ENCODE data around the gene CFAP46. TPM values are rescaled to one million over a fixed set of nuclear protein-coding genes. Genes with fewer than 3 reads are reported as not detected.

CFAP46 gene
- total and polyA plus RNA-seq, 2 of the 8 experiments (the other 6 are each of a cell fraction or from before 2014, with no cell fraction given): 2.6 to 4.8 TPM

DNA sequence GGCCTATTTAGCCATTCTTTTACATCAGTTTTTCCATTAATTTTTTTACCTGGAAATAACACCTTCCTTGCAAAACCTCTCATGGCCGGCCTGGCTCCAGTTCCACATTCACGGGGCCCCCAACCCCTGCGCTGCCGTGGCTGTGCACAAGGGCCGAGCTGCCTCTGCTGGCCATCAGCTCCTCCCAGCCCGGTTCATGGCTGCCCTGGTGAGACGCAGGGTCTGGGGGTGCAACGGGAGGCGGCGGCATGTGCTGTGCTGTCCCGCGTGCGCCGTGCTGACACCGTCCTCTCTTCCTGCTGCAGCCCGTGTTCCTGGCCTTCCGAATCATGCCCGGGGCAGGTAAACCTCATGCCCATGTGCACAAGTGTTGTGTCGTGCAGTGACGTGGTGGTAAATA lies 160.8 kb downstream of the CFAP46 start:
- Histone ChIP-seq H3K36me3 (ENCODE audit: control insufficient read depth in 2 of 4, insufficient read depth in 4 of 4, low read length in 3 of 4) (peaks cover 0 to 16% (median 0%) of the 10 kb centered on the region in 4 experiments; a peak in 2 of 8 replicates), H4K91ac (replicated peaks; ENCODE audit: insufficient read length, low read length) (no peak overlapping the region), H3K9ac (replicated peaks in 1 of 4; ENCODE audit: extremely low read depth in 1 of 4, low read depth in 3 of 4, low read length in 3 of 4) (no peak overlapping the region), H4K5ac (ENCODE audit: insufficient read length, low read depth, low read length) (no peak overlapping the region), H3K56ac (replicated peaks; ENCODE audit: insufficient read length, low read depth, low read length) (no peak overlapping the region), H3K18ac (ENCODE audit: extremely low read depth, low read length) (no peak overlapping the region), H3K79me1 (ENCODE audit: low read depth, low read length) (no peaks in the 10 kb centered on the region), H3K4me3 (ENCODE audit: extremely low read depth in 1 of 4, insufficient read depth in 2 of 4, low read depth in 3 of 4, low read length in 4 of 4) (no peak overlapping the region), H3K27me3 (replicated peaks in 1 of 4; ENCODE audit: control insufficient read depth in 3 of 4, extremely low read depth in 1 of 4, insufficient read depth in 3 of 4, low read length in 3 of 4) (peaks cover 37 to 50% (median 49%) of the 10 kb centered on the region in 4 experiments), H3K27ac (ENCODE audit: low read depth, low read length) (no peak overlapping the region), H2AK5ac (ENCODE audit: low read depth, low read length) (no peak overlapping the region), H3K9me3 (ENCODE audit: insufficient read depth in 2 of 2, low read depth in 1 of 2, low read length in 1 of 2) (no peaks in the 10 kb centered on the region; a peak in 1 of 4 replicates), H2BK20ac (ENCODE audit: low read length) (no peak overlapping the region), H3K4me1 (replicated peaks in 1 of 4; ENCODE audit: control insufficient read depth in 3 of 4, insufficient read depth in 4 of 4, low read length in 3 of 4) (peaks cover 0 to 24% (median 10%) of the 10 kb centered on the region in 4 experiments; a peak in 5 of 7 replicates), H3K23ac (ENCODE audit: insufficient read length) (no peak overlapping the region), H3K14ac (ENCODE audit: insufficient read length) (no peak overlapping the region), H3K23me2 (ENCODE audit: low read depth, low read length) (peaks cover 4% of the 10 kb centered on the region; the same call in 1 of the 2 replicates), H3K4me2 (ENCODE audit: insufficient read depth in 1 of 2, low read depth in 2 of 2, low read length in 2 of 2) (no peak overlapping the region), H3K4ac (replicated peaks; ENCODE audit: insufficient read length, low read depth, low read length) (no peak overlapping the region), H3K79me2 (ENCODE audit: control insufficient read depth in 1 of 2, insufficient read depth in 2 of 2, low read length in 2 of 2) (no peaks in the 10 kb centered on the region), H2BK12ac (ENCODE audit: low read depth, low read length) (peak overlapping the region; percentile 39; the same call in 1 of the 2 replicates), H4K8ac (ENCODE audit: extremely low read depth, insufficient read depth, low read length) (no peak overlapping the region), H2BK15ac (ENCODE audit: low read length) (no peak overlapping the region), H4K20me1 (replicated peaks in 1 of 2; ENCODE audit: control insufficient read depth in 1 of 2, insufficient read depth in 2 of 2, low read length in 2 of 2) (peaks cover 5 to 13% of the 10 kb centered on the region in 2 experiments), H2BK5ac (ENCODE audit: low read depth, low read length) (no peak overlapping the region), H2AFZ (ENCODE audit: low read length) (no peak overlapping the region), H2BK120ac (replicated peaks; ENCODE audit: low read depth, low read length) (no peak overlapping the region)
- no peak for DNase-seq (ENCODE audit: low read depth in 1 of 2, low spot score in 2 of 2)
- FAIRE-seq: no peak
- WGBS, 2 experiments (ENCODE audit: extremely low coverage in 1 of 2, insufficient coverage in 1 of 2, insufficient read length in 1 of 2, insufficient replicate concordance in 2 of 2, low coverage in 1 of 2, low lambda C conversion rate in 2 of 2, missing lambda C conversion rate in 1 of 2): 94% methylated on average over 15 of the region's 20 CpGs; no CpG with 5 or more reads in 1 of the 2 experiments
- ChIA-PET POLR2A (ENCODE audit: partially characterized antibody) (no interaction called here), CTCF (ENCODE audit: partially characterized antibody) (interaction anchor here (0.6 to 1.5 kb wide), 4 partner anchors 8 to 85 kb away, joined by 3 to 5 read pairs (median 3); no protein-coding TSS in a partner anchor)
- TF ChIP-seq GABPA (IDR thresholded peaks at IDR 0.05; ENCODE audit: borderline replicate concordance, insufficient read depth, low read length) (no peak), GTF2F1 (IDR thresholded peaks at IDR 0.05; ENCODE audit: borderline replicate concordance, low read depth, low read length) (no peak), CTBP2 (IDR thresholded peaks at IDR 0.05; ENCODE audit: borderline replicate concordance, insufficient read depth, insufficient read length, low read length) (no peak), RAD21 (IDR thresholded peaks at IDR 0.05 in 1 of 2, conservative IDR thresholded peaks at IDR 0.05 in 1 of 2; ENCODE audit: low read depth in 2 of 2, low read length in 2 of 2) (no peak), PHF8 (conservative IDR thresholded peaks at IDR 0.05; ENCODE audit: low read depth, low read length) (no peak), POLR2AphosphoS5 (IDR thresholded peaks at IDR 0.05; ENCODE audit: low read depth, low read length) (no peak), POU5F1 (IDR thresholded peaks at IDR 0.05; ENCODE audit: low read depth, low read length) (no peak), SIX5 (IDR thresholded peaks at IDR 0.05; ENCODE audit: low read depth, low read length) (no peak), SRF (IDR thresholded peaks at IDR 0.05; ENCODE audit: low read depth, low read length) (no peak), YY1 (IDR thresholded peaks at IDR 0.05; ENCODE audit: low read depth, low read length) (no peak), EGR1 (IDR thresholded peaks at IDR 0.05; ENCODE audit: borderline replicate concordance, low read depth, low read length) (no peak), MAFK (IDR thresholded peaks at IDR 0.05; ENCODE audit: low read depth, low read length) (no peak), USF2 (IDR thresholded peaks at IDR 0.05; ENCODE audit: low read length) (no peak)
